ENCODE measurements around the gene RIMBP2.

RIMBP2 gene

GRCh38 chr12:130508318-130508717, 207.8 kb downstream of the RIMBP2 start:
- no peak for DNase-seq (ENCODE audit: low read depth in 2 of 2)

GRCh38 chr12:130506844-130507243, 209.3 kb downstream of the RIMBP2 start:
- no peak for DNase-seq (ENCODE audit: low read depth in 2 of 2)

GRCh38 chr12:130504840-130505175, 211.3 kb downstream of the RIMBP2 start:
- DNase-seq (ENCODE audit: low read depth in 2 of 2), result no peak

- DNase-seq (ENCODE audit: low read depth in 2 of 2), result no peak
These were observed 211.8 kb downstream of the RIMBP2 start for GRCh38 chr12:130504110-130504839.

GRCh38 chr12:130501821-130502220, 214.3 kb downstream of the RIMBP2 start:
- DNase-seq (ENCODE audit: low read depth in 2 of 2), result no peak

GRCh38 chr12:130500835-130501330, 215.2 kb downstream of the RIMBP2 start:
- DNase-seq (ENCODE audit: low read depth in 2 of 2), result no peak

GRCh38 chr12:130499474-130499873, 216.6 kb downstream of the RIMBP2 start:
- no peak for DNase-seq (ENCODE audit: low read depth in 2 of 2)

- DNase-seq (ENCODE audit: low read depth in 2 of 2), result no peak
These were observed 217.3 kb downstream of the RIMBP2 start for GRCh38 chr12:130498589-130499385.

GRCh38 chr12:130497991-130498390, 218.1 kb downstream of the RIMBP2 start:
- DNase-seq (ENCODE audit: low read depth in 2 of 2), result no peak

- DNase-seq (ENCODE audit: low read depth in 2 of 2), result no peak
These were observed 218.8 kb downstream of the RIMBP2 start for GRCh38 chr12:130497321-130497720.

GRCh38 chr12:130496516-130497120, 219.5 kb downstream of the RIMBP2 start:
- no peak for DNase-seq (ENCODE audit: low read depth in 2 of 2)

- no peak for DNase-seq (ENCODE audit: low read depth in 2 of 2)
These were observed 220.9 kb downstream of the RIMBP2 start for GRCh38 chr12:130495156-130495555.

- DNase-seq (ENCODE audit: low read depth in 2 of 2), result no peak
These were observed 221.4 kb downstream of the RIMBP2 start for GRCh38 chr12:130494736-130495135.

- DNase-seq (ENCODE audit: low read depth in 2 of 2), result no peak
These were observed 222.1 kb downstream of the RIMBP2 start for GRCh38 chr12:130493951-130494350.

GRCh38 chr12:130491421-130492357, 224.4 kb downstream of the RIMBP2 start:
- DNase-seq (ENCODE audit: low read depth in 2 of 2), result no peak

GRCh38 chr12:130490674-130491073, 225.4 kb downstream of the RIMBP2 start:
- no peak for DNase-seq (ENCODE audit: low read depth in 2 of 2)

GRCh38 chr12:130489293-130489692, 226.8 kb downstream of the RIMBP2 start:
- no peak for DNase-seq (ENCODE audit: low read depth in 2 of 2)

- no peak for DNase-seq (ENCODE audit: low read depth in 2 of 2)
These were observed 227.8 kb downstream of the RIMBP2 start for GRCh38 chr12:130488358-130488710.

- DNase-seq (ENCODE audit: low read depth in 2 of 2), result no peak
These were observed 228.3 kb downstream of the RIMBP2 start for GRCh38 chr12:130487636-130488357.

- DNase-seq (ENCODE audit: low read depth in 2 of 2), result no peak
These were observed 229.1 kb downstream of the RIMBP2 start for GRCh38 chr12:130486891-130487416.

GRCh38 chr12:130486146-130486435, 230.0 kb downstream of the RIMBP2 start:
- DNase-seq (ENCODE audit: low read depth in 2 of 2), result no peak
